Immature natural killer cell (primary cell): Measurements from ENCODE around the gene HYOU1. TPM values are rescaled to one million over a fixed set of nuclear protein-coding genes. Genes with fewer than 3 reads are reported as not detected.
"Not testable (repeated sequence)": the region's sequence is repeated elsewhere in the genome, so short reads cannot be mapped to it uniquely, and the experiment has no call there.

Experiments
- DNase-seq, 3 donors: peaks; one replicate each; pipeline ENCODE4 v3.0.0; 2022; ENCODE audit warnings: mixed read lengths in 1 of 3
- H3K27ac Mint-ChIP-seq, 6 donors: one replicate each; pipeline ENCODE4 v1.8.0; 2020; ENCODE audit warnings: mixed read lengths in 6 of 6, mild to moderate bottlenecking in 5 of 6, inconsistent platforms in 4 of 6, moderate library complexity in 3 of 6
- H3K27me3 Mint-ChIP-seq, 3 donors: one replicate each; pipeline ENCODE4 v1.8.0; 2020 to 2021; ENCODE audit warnings: low read depth in 3 of 3, mild to moderate bottlenecking in 3 of 3, mixed read lengths in 3 of 3, moderate library complexity in 3 of 3, inconsistent platforms in 1 of 3
- H3K36me3 Mint-ChIP-seq, 3 donors: one replicate each; pipeline ENCODE4 v1.8.0; 2020; ENCODE audit warnings: mixed read lengths in 3 of 3, inconsistent platforms in 2 of 3, mild to moderate bottlenecking in 2 of 3
- H3K4me1 Mint-ChIP-seq, 2 donors: one replicate each; pipeline ENCODE4 v1.8.0; 2020; ENCODE audit warnings: inconsistent platforms in 2 of 2, mild to moderate bottlenecking in 2 of 2, mixed read lengths in 2 of 2, moderate library complexity in 1 of 2
- H3K4me3 Mint-ChIP-seq, 5 donors: one replicate each; pipeline ENCODE4 v1.8.0; 2020; ENCODE audit warnings: mild to moderate bottlenecking in 5 of 5, mixed read lengths in 5 of 5, inconsistent platforms in 3 of 5, moderate library complexity in 3 of 5
- H3K9me3 Mint-ChIP-seq, 6 donors: one replicate each; pipeline ENCODE4 v1.8.0; 2020; ENCODE audit warnings: mild to moderate bottlenecking in 6 of 6, mixed read lengths in 6 of 6, inconsistent platforms in 4 of 6, moderate library complexity in 3 of 6
- polyA plus RNA-seq, 3 donors: library from polyadenylated mRNA; unstranded; fragments of 300-500 nt; fragmentation: Illumina TruSeq; gene quantifications; one replicate each; pipeline ENCODE4 v1.2.3, GENCODE V29; 2021

HYOU1 gene, protein sequence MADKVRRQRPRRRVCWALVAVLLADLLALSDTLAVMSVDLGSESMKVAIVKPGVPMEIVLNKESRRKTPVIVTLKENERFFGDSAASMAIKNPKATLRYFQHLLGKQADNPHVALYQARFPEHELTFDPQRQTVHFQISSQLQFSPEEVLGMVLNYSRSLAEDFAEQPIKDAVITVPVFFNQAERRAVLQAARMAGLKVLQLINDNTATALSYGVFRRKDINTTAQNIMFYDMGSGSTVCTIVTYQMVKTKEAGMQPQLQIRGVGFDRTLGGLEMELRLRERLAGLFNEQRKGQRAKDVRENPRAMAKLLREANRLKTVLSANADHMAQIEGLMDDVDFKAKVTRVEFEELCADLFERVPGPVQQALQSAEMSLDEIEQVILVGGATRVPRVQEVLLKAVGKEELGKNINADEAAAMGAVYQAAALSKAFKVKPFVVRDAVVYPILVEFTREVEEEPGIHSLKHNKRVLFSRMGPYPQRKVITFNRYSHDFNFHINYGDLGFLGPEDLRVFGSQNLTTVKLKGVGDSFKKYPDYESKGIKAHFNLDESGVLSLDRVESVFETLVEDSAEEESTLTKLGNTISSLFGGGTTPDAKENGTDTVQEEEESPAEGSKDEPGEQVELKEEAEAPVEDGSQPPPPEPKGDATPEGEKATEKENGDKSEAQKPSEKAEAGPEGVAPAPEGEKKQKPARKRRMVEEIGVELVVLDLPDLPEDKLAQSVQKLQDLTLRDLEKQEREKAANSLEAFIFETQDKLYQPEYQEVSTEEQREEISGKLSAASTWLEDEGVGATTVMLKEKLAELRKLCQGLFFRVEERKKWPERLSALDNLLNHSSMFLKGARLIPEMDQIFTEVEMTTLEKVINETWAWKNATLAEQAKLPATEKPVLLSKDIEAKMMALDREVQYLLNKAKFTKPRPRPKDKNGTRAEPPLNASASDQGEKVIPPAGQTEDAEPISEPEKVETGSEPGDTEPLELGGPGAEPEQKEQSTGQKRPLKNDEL
- 10 to 100 TPM; 23.2 to 49.1 (median 32.9) TPM for polyA plus RNA-seq

DNA sequence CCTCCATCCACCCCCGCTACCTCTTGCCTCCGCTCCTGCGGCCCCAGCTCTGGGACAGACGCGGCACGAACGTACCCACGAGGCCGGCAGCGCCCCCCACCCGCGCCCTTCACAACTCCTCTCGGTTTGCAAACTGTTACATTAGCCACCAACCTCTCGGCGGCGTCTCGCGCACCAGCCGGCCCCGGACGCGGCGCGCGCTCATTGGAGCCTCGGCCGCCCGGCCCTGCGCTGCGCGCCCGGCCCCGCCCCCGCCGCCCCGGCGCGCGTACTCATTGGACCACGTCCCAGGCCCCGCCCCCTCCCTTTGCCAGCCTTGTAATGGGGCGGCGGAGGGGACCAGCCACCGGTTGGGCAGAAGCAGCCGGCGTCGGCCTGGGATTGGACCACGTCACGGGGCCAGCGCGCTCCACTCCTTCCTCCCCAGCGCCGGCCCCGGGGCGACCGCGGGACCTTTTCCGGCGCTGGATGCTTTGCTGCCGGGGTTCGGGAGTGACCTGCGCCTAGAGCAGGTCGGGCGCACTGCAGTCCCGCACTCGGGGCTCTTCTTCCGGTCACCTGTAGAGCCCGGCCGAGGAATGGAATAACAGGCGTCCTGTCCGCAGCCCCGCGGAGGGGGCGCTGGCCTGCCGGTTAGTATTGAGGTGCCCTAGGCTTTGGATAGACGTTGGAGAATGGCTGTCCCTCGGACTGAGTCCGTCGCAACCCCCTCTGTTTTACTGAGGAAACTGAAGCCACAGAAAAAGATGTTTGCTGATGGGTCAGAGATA is at the start of gene HYOU1:
TSS of gene HYOU1 (minus strand) at position 206 of the 770 bp plus-strand sequence. CDS start 1,045 bp downstream, outside the sequence.
- peak; percentile 99 for DNase-seq
- H3K4me3 Mint-ChIP-seq = peak within 1 kb of the TSS; percentile 92 to 97 (median 96)
- H3K4me1 Mint-ChIP-seq = peaks cover 38 to 45% of the 10 kb centered on the region in 2 donors
- H3K36me3 Mint-ChIP-seq = peaks cover 15 to 19% (median 18%) of the 10 kb centered on the region in 3 donors
- peaks cover 0 to 13% (median 4%) of the 10 kb centered on the region in 3 donors for H3K27me3 Mint-ChIP-seq
- H3K27ac Mint-ChIP-seq = peak within 1 kb of the TSS; percentile 95 to 99 (median 98)
- no peaks in the 10 kb centered on the region for H3K9me3 Mint-ChIP-seq

GRCh38 chr11:119103793-119104192 is 46.8 kb upstream of the HYOU1 start:
- Mint-ChIP-seq H3K27me3 (peaks cover 0 to 2% (median 2%) of the 10 kb centered on the region in 3 donors), H3K9me3 (no peaks in the 10 kb centered on the region), H3K36me3 (peaks cover under 1 to 2% (median 1%) of the 10 kb centered on the region in 3 donors), H3K27ac (peak overlapping the region in 3 of 6 donors; percentile 78 to 88 (median 87)), H3K4me1 (peaks cover 58 to 59% of the 10 kb centered on the region in 2 donors), H3K4me3 (peak overlapping the region; percentile 64 to 93 (median 71))
- DNase-seq = no peak

DNA sequence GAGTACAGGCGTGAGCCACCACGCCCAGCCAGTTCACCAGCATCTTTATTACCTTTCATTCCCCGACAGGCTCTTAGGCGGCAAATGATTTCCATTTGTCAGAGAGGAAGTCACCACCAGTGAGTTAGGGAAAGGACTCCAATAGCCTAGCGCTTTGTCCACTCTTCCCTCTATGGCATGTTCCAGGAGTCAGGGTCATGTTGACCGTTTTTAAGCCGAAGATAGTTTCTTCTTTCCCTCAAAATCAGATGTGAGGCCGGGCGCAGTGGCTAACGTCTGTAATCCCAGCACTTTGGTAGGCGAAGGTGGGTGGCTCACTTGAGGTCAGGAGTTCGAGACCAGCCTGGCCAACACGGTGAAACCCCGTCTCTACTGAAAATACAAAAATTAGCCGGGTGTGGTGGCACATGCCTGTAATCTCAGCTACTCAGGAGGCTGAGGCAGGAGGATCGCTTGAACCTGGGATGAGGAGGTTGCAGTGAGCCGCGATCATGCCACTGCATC is 46.2 kb upstream of the HYOU1 start:
- Mint-ChIP-seq H3K4me1 (peaks cover 54 to 56% of the 10 kb centered on the region in 2 donors), H3K4me3 (peak overlapping the region; percentile 54 to 96 (median 93)), H3K27ac (peak overlapping the region in 5 of 6 donors; percentile 30 to 98 (median 40))
- H3K9me3 Mint-ChIP-seq, DNase-seq, H3K36me3 Mint-ChIP-seq, H3K27me3 Mint-ChIP-seq: not testable (repeated sequence)

- Mint-ChIP-seq H3K4me1 (peaks cover 50% of the 10 kb centered on the region in 2 donors), H3K4me3 (peak within 1 kb of the TSS; percentile 93 to 96 (median 94)), H3K36me3 (peaks cover 8 to 16% (median 11%) of the 10 kb centered on the region in 3 donors), H3K27me3 (peaks cover 0 to 2% (median 0%) of the 10 kb centered on the region in 3 donors), H3K9me3 (no peaks in the 10 kb centered on the region), H3K27ac (peak within 1 kb of the TSS; percentile 96 to 99 (median 98))
- DNase-seq = peak; percentile 83 to 86 (median 86)
These were observed 44.9 kb upstream of the HYOU1 start, which contains the start of gene DPAGT1 for GRCh38 chr11:119101759-119102423. DPAGT1 (minus strand) TSS chr11:119101853; CDS start chr11:119101655, 198 bp downstream.

GRCh38 chr11:119100994-119101758 is 44.2 kb upstream of the HYOU1 start:
- DNase-seq = peak in 1 of 3 donors; percentile 22
- Mint-ChIP-seq H3K4me3 (peak overlapping the region; percentile 93 to 96 (median 94)), H3K27ac (peak overlapping the region; percentile 96 to 99 (median 98)), H3K4me1 (peaks cover 43 to 44% of the 10 kb centered on the region in 2 donors), H3K36me3 (peaks cover 11 to 22% (median 12%) of the 10 kb centered on the region in 3 donors), H3K9me3 (no peaks in the 10 kb centered on the region), H3K27me3 (peaks cover 0 to 4% (median 2%) of the 10 kb centered on the region in 3 donors)

DNA sequence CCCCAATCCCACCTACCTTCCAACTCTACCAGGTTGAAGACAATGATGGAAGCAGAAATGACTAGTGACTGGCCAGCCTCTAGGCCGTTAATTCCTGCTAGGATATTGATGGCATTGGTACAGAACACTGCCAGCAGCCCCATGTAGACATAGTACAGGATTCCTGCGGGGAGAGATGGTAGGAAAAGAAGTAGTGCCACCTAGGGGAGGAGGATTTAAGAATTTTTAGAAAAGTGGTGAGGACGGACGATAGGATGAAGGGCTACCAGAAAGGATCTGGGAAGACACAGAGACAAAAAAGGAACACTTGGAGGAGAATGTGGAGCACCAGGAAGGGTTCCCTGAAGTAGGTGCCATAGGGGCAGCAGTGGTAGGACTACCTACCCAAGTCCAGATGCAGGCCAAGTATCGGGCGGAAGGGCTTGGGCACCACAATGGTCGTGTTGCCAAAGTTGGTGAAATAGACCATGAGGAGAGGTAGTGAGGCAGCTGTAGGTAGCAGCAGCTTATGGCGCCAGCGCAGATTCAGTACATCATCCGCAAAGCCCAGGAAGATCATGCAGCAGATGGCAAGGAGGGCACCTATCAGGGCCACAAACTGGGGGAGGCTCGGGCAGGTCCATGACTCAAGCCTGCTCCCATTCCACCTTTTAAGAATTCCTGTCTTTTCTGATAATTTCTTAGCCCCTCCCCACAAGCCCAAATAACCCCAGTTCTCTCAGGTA is 43.4 kb upstream of the HYOU1 start:
- peaks cover 47 to 52% of the 10 kb centered on the region in 2 donors for H3K4me1 Mint-ChIP-seq
- peaks cover 0 to under 1% (median 0%) of the 10 kb centered on the region in 6 donors for H3K9me3 Mint-ChIP-seq
- peak overlapping the region; percentile 67 to 99 (median 82) for H3K27ac Mint-ChIP-seq
- no peak for DNase-seq
- H3K4me3 Mint-ChIP-seq = peak overlapping the region; percentile 93 to 96 (median 94)
- H3K27me3 Mint-ChIP-seq = peaks cover 4 to 7% (median 6%) of the 10 kb centered on the region in 3 donors
- H3K36me3 Mint-ChIP-seq = peaks cover 11 to 24% (median 12%) of the 10 kb centered on the region in 3 donors

GRCh38 chr11:119099711-119100110 is 42.7 kb upstream of the HYOU1 start:
- Mint-ChIP-seq H3K4me3 (peak overlapping the region in 4 of 5 donors; percentile 93 to 96 (median 94)), H3K4me1 (peaks cover 46 to 54% of the 10 kb centered on the region in 2 donors), H3K27ac (peak overlapping the region in 1 of 6 donors; percentile 99), H3K27me3 (peaks cover 10 to 14% (median 13%) of the 10 kb centered on the region in 3 donors), H3K36me3 (peaks cover 11 to 25% (median 12%) of the 10 kb centered on the region in 3 donors), H3K9me3 (peaks cover 0 to 2% (median 0%) of the 10 kb centered on the region in 6 donors)
- DNase-seq = no peak

DNA sequence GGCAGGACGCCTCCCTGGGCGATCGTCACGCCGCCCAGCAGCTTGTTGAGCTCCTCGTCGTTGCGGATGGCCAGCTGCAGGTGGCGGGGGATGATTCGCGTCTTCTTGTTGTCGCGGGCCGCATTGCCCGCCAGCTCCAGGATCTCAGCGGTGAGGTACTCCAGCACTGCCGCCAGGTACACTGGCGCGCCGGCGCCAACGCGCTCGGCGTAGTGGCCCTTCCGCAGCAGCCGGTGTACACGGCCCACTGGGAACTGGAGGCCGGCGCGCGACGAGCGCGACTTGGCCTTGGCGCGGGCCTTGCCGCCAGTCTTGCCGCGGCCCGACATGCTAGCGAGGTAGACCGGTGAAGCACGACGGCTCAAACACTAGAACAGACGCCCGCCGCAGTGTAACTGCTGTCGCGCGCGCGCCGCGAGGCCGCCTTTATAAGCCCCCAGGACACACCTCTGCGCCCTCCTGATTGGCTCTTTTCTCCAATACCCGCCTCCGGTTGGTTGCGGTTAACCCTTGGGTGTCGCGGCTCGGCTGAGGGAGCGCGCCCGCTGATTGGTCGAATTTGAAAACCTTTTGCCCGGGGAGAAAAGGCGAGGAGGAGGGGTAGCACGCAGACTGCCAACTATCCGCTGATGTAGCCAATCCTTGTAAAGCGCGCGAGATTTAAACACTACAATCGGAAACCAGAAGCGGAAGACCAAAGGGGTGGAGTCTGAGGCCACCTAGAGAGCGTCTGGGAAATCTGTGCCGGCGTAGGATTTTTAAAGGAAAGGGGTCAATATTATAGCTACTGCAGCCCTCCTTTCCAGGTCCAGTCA is 38.3 kb upstream of the HYOU1 start:
- Mint-ChIP-seq H3K27me3 (peaks cover 12 to 16% (median 14%) of the 10 kb centered on the region in 3 donors), H3K4me1 (peaks cover 39 to 44% of the 10 kb centered on the region in 2 donors), H3K27ac (peak overlapping the region; percentile 89 to 96 (median 92)), H3K36me3 (peaks cover 11 to 25% (median 12%) of the 10 kb centered on the region in 3 donors), H3K4me3 (peak overlapping the region; percentile 84 to 92 (median 89)), H3K9me3 (peaks cover 0 to 2% (median 0%) of the 10 kb centered on the region in 6 donors)
- DNase-seq = peak; percentile 100

- DNase-seq = no peak
- H3K4me1 Mint-ChIP-seq = peaks cover 34 to 39% of the 10 kb centered on the region in 2 donors
- H3K27me3 Mint-ChIP-seq = peaks cover 12 to 19% (median 14%) of the 10 kb centered on the region in 3 donors
- H3K4me3 Mint-ChIP-seq = peak overlapping the region; percentile 84 to 92 (median 89)
- H3K9me3 Mint-ChIP-seq = peaks cover 0 to 2% (median 0%) of the 10 kb centered on the region in 6 donors
- H3K27ac Mint-ChIP-seq = peak overlapping the region; percentile 89 to 96 (median 92)
- H3K36me3 Mint-ChIP-seq = peaks cover 11 to 25% (median 12%) of the 10 kb centered on the region in 3 donors
These were observed 37.7 kb upstream of the HYOU1 start for GRCh38 chr11:119094816-119095065.
